Renal cortical epithelial cell (primary cell): ENCODE results near the gene CAMK2N2. TPM values are rescaled to one million over a fixed set of nuclear protein-coding genes. Genes with fewer than 3 reads are reported as not detected.
A peak's percentile ranks its signal among the peaks of the same experiment; 100 is the strongest.

Source experiments
- DNase-seq: peaks from one replicate; pipeline ENCODE4 v3.0.0-alpha.2; 2011; ENCODE audit warnings: low read depth
- total RNA-seq: library from RNA; depleted of rRNA; stranded (reverse); fragments of >200 nt; gene quantifications from 2 replicates; pipeline ENCODE4 v1.2.3, GENCODE V29; 2014

Gene CAMK2N2
- total RNA-seq, result 0.10 TPM in 1 of 2 replicates, not detected in the other

DNA sequence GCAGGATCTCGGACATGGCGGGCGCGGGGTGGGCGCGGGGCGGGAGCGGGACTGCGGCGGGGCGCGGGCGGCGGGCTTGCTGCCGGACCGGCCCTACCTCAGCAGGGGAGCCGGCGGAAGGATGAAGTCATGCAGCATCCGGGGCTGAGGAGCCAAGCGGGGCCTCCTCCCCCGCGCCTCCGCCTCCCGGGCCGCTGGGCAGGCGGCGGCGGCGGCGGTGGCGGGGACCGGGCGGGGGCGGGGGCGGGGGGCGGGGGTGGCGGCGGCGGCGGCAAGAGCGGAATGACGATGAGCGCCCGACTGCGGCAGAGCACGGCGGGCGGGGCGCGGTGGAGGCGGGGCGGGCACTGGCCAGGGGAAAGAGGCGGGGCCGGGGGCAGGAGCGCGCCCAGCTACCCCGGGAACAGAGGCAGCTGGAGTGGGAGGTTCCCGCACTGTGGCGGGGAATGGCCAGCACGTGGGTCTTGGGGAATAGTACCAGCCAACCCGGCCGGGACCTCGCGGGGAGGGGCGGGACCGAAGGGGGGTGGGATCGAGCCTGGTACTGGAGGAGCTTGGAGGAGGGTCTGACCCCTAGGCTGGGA, at the start of gene CAMK2N2:
Gene CAMK2N2 (minus strand): TSS at position 284 of the 584 bp plus-strand sequence. CDS start 268 bp downstream, at position 16.
- DNase-seq, result peak; percentile 31

DNA sequence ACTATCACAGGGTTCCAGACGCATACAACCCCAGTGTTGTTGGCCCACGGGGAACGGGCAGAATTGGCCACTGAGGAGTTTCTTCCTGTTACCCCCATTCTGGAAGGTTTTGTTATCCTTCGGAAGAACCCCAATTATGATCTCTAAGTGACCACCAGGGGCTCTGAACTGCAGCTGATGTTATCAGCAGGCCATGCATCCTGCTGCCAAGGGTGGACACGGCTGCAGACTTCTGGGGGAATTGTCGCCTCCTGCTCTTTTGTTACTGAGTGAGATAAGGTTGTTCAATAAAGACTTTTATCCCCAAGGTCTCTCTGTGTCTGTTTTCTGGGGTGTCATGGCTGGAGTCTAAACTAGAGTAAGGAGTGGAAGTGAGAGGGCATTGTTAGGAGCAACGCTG, 47.4 kb upstream of the CAMK2N2 start:
- no peak for DNase-seq

DNA sequence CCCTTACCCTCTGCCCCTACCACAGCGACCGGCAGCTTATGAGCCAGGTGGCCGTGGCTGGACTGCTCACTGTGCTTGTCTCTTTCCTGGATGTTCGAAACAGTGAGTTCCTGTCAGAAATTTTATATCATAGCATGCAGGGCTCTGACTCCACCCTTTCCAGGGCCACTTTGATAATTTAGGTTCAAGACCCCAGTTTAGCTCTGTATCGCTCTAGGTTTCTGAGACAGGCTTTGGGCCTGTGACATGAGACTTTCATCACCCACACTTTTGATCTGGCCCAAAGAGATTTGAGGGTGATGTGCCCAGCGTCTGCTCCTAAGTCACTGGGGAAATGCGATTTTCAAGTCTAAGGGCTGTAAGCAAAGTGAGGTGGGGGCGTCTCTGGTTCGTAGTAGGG, 46.6 kb upstream of the CAMK2N2 start:
- DNase-seq, result no peak

DNA sequence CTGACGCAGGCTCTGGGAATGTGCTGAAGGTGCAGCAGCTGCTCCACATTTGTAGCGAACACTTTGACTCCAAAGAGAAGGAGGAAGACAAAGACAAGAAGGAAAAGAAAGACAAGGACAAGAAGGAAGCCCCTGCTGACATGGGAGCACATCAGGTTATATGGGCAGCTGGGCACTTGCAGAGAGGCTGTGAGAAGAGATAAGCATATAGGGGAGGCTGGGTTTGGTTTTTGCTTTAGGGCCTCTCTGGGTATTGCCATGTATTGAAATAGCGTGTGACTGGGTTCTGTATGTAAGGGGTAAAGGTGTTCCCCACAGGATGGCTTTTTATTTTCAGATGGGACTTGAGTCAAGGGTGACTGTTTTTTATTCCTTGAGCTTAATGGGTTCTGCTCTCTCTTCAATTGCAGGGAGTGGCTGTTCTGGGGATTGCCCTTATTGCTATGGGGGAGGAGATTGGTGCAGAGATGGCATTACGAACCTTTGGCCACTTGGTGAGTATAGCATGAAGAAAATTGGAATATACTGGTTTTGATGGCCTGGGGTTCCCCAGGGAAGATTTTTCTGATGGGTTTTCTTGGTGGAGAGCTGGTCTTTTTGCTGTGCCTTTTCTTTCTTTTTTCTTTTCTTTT, 45.1 kb upstream of the CAMK2N2 start:
- no peak for DNase-seq

DNA sequence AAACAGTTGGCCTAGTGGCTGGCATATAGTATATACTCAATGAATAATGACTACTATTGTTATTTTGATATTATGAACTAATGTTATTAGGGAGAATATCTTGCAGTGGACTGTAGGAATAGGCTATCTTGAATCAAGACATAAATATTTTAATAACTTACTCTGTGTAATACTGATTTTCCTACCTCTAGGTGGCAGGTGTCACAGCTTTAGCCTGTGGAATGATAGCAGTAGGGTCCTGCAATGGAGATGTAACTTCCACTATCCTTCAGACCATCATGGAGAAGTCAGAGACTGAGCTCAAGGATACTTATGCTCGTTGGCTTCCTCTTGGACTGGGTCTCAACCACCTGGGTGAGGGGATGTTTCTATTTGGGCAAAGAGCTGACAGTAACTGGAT, 44.2 kb upstream of the CAMK2N2 start:
- no peak for DNase-seq

DNA sequence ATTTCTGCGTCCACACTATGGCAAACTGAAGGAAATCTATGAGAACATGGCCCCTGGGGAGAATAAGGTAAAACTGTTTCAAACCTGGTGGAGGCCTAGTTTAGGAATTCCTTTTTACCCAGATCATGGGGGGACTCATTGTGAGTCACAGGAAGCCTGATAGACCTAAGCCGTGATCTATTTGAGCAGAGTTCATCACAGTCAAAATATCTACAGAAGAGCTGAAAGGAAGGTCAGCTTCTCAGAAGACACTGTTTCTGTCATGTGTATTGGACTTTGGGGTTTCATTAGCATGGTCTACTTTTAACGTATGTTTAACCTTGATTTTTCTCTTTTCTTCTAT, 39.0 kb upstream of the CAMK2N2 start:
- no peak for DNase-seq

DNA sequence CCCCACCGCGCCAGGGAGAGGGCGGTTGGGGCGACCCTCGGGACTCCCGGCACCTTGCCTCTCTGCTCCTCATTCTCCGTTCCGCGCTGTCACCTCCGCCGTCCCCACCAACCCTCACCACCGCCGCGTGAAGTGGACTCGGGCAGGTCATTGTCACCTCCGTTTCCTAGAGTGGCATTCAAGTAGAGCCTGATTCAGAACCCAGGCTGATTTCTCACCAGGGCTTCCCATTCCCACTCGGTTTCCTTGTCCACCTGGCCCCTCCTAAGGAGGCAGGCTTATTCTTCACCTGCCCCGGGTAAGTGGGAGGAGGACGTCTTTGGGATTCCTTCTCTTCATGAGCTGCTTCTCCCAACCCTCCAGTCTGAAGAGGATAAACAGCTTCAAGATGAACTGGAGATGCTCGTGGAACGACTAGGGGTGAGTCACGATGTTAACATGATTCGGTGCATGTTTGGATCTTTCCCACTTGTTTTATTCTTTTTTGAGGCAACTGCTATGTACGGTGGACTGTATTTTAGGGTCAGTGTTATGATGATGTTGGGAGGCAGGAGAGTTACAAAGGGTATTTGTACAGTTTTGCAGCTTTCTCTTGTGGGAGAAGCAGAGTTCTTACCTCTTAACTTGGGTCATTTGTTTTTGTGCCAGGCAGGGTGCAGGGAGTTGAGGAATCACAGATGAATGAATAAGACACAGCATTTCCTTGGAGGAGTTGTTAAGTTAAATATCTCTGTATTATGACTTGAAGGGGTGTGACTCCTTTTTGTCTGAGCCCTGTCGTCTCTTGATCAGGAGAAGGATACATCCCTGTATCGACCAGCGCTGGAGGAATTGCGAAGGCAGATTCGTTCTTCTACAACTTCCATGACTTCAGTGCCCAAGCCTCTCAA, 38.4 kb upstream of the CAMK2N2 start:
- DNase-seq, result no peak

DNA sequence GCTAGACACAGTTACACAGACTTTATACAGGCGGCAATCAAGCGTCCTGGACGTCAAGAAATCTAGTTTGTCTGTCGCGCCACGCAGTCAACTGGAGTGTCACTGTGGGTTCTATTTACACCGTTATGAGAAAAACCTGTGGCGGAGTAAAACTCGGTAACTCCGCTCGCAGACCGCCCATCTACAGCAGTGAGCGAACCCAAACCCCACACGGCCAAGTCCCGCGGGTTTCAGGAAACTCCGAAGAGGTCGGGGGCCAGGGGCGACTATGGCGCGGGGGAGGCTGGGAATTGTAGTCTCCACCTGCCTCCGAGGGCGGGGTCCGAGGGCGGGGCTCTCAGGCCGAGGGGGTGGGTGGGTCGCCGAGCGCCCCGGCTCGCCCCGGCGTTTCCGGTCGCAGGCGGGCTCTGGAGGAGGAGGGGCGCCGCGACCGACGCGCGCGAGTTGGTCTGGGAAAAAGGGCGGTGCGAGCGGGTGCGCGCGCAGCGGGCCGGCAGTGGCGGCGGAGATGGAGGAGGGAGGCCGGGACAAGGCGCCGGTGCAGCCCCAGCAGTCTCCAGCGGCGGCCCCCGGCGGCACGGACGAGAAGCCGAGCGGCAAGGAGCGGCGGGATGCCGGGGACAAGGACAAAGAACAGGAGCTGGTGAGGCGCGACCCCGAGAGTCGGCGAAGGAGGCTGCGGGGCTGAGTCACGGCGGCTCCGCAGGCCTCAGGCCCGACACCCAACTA, 37.6 kb upstream of the CAMK2N2 start, which contains the start of gene PSMD2:
Gene PSMD2 (plus strand): TSS at position 483 of the 729 bp plus-strand sequence. CDS start 26 bp downstream, at position 509.
- DNase-seq, result peak; percentile 83

DNA sequence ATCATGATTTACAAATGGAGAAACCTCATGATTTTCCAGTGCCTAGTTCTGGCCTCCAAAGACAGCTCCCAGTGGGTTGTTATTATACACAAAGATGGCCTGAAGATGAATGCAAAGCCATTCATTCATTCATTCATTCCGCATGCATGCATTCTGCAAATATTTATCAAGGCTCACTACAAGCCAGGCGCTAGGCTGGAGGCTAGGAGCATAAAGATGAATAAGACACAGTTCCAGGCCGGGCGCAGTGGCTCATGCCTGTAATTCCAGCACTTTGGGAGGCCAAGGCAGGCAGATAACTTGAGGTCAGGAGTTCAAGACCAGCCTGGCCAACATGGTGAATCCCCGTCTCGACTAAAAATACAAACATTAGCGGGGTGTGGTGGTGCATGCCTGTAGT, 35.3 kb upstream of the CAMK2N2 start:
- no peak for DNase-seq

DNA sequence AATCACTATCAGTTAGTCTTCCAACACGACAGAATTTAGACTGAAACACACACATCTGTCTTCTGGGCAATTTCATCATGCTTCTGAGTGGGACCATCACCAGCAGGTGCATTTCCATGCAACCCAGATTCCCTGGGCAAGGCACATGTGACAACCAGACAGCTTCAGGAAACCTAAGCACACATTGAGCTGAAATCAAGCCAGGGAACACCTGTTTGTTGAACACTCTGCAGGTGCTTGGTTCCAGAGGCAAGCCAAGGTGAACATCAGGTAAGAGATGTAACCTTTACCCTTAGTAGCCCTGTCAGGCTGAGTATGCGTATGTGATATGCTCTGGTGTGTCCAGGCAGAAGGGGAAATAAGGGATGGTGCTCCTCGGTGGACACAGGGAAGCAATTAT, 34.4 kb upstream of the CAMK2N2 start:
- no peak for DNase-seq

DNA sequence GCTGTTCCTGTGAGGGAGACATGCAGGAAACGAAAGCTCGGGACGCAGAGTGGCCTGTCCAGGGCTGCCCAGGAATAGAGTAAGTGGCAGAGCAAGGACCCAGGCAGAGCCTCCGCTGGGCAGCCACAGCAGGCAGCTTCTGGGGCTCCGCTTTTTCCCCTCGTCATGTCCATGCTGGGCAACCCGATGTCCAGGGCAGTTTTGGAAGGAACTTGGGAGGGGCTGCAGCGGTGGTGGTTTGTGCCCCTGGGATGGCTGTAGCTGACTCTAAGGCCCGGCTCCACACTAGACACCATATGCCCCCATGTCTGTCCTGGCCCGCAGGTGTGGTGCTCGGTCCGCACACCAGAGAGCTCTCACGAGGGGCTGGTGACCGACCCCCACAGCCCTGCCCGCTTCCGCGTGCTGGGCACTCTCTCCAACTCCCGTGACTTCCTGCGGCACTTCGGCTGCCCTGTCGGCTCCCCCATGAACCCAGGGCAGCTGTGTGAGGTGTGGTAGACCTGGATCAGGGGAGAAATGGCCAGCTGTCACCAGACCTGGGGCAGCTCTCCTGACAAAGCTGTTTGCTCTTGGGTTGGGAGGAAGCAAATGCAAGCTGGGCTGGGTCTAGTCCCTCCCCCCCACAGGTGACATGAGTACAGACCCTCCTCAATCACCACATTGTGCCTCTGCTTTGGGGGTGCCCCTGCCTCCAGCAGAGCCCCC, 30.5 kb upstream of the CAMK2N2 start:
- no peak for DNase-seq

DNA sequence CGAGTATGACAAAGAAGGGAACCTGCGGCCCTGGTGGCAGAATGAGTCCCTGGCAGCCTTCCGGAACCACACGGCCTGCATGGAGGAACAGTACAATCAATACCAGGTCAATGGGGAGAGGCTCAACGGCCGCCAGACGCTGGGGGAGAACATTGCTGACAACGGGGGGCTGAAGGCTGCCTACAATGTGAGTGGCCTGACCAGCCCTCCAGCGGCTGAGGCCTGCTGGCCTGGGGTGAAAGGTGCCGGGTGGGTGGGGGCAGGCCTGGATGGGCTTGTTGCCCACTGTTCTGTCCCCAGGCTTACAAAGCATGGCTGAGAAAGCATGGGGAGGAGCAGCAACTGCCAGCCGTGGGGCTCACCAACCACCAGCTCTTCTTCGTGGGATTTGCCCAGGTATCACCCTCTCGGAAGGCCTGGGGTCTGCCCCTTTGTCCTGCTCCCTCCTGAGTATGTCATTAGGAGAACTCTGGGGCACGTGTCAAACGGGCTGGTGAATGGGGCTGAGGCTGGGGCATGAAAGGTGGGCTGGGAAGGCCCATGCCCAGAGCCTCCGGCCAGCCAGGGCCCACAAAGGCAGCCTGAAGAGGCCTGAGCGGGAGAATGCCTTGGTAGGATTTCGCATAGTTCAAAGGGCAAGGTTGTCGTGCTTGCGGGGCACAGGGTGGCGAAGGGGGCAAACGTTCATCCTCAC, 29.8 kb upstream of the CAMK2N2 start:
- DNase-seq, result no peak

DNA sequence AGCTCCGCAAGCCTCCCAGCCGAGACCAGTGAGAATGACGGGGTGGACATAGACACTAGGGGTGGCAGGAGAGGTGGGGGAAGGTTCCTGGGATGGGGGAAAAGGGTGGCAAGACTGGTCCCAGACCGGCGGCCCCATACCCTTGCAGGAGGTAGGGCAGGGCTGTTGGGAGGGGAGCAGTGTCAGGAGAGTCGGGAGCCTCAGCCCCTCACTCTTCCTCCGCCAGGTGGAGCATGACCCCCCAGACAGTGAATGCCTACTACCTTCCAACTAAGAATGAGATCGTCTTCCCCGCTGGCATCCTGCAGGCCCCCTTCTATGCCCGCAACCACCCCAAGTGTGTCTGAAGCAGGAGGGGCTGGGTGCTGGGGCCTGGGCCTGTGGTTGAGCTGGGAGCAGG, 29.0 kb upstream of the CAMK2N2 start:
- DNase-seq, result no peak

DNA sequence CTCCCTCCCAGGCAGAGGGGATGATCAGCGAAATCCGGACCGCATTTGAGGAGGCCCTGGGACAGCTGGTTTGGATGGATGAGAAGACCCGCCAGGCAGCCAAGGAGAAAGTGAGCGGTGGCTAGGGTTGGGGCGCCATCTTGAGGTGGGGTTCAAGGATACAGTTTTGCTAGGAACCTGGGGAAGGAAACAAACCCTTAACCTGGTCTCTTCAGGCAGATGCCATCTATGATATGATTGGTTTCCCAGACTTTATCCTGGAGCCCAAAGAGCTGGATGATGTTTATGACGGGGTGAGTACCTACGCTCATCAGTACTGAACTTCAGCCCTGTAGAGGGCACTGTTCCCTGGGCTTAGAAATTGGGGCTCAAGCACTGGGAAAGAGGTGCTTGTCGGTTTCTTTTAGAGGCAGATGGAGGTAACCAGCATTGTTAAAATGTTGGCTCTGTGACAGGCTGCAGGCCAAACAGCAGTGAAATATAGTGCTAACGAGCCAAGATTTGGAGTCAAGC, 28.1 kb upstream of the CAMK2N2 start:
- DNase-seq, result peak; percentile 26

DNA sequence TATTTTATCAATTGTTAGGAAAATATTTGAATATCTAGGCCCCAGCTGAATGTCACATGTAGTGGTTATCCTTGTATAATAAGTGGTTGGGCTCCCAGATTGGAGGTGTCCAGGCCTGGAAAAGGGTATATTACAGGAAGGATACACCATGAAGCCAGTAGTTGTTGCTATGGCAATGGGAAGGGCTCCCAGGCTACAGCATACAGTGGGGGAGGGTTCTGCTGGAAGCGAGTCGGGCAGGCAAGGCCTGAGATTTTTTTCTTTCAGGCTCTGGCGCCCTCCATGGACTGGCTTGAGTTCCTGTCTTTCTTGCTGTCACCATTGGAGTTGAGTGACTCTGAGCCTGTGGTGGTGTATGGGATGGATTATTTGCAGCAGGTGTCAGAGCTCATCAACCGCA, 23.3 kb upstream of the CAMK2N2 start:
- peak; percentile 62 for DNase-seq

DNA sequence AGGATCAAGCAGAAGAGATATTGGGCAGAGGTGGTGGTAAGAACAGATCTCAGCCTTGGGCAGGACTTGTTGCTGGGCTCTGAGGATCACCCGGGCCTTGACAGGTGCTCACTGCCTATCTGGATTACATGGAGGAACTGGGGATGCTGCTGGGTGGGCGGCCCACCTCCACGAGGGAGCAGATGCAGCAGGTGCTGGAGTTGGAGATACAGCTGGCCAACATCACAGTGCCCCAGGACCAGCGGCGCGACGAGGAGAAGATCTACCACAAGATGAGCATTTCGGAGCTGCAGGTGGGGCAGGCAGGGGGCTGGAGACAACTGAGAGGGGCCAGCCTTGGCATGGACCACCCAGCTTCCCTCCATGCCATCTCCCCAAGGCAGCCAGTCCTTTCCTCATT, 22.3 kb upstream of the CAMK2N2 start:
- DNase-seq, result no peak

DNA sequence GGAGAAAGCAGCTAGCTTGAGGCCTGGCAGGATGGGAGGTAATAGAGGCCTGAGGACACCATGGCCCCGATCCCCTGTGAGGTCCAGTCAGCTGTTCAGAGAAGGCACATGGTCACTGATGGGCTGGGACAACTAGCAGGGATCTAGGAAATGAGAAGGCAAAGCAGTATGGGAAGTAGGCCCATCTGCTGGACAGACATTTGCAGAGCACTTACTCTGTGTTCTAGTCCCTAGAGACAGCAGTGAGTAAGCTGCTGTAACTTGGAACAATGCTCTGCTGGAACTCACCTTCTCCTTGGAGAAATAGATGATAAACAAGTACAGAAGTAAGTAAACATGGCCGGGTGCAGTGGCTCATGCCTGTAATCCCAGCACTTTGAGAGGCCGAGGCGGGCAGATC, 21.6 kb upstream of the CAMK2N2 start:
- no peak for DNase-seq

DNA sequence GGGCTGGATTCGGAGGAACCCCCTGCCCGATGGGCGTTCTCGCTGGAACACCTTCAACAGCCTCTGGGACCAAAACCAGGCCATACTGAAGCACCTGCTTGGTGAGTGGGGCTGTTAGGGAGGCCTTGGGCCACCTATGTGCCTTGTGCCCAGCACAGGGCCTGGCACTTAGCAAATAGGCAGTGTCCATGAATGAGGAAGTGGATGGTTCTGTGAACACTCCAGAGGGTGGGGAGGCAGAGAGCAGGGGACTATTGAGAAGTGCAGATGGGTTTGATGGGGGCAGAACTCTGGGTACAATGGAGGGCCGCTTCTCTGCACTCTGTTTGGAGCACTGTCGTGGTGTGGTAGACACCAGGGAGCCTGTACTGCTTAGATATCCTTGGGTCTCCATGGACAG, 16.0 kb upstream of the CAMK2N2 start:
- no peak for DNase-seq

DNA sequence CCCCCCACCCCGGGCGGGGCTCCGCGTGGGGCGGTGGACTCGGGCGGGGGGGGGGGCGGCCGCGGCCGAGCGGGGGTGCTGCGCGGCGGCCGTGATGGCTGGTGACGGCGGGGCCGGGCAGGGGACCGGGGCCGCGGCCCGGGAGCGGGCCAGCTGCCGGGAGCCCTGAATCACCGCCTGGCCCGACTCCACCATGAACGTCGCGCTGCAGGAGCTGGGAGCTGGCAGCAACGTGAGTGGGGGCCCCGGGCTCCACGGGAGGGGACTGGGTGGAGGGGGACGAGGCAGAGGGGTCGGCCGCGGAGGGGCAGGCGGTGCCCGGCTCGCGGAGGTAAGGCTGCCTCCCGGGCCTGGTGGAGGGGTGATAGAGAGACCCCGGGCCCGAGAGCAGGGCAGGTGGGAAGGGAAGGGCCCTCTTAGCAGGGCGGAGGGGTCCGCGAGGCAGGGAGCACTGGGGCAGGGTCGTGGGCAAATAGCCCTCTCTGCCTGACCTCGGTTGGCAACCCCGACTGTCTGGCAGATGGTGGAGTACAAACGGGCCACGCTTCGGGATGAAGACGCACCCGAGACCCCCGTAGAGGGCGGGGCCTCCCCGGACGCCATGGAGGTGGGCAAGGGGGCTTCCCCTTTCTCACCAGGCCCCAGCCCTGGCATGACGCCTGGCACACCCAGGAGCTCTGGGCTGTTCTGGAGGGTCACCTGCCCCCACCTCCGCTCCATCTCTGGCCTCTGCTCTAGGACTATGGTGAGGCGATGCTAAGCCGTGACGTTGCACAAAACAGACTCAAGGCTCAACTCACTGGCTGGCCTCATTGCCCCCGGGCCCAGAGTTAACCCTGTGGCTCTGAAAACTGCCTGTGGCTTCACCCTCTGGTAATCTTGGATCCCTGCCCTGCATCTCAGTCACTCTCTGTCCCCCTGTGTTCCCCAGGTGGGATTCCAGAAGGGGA, 14.9 kb upstream of the CAMK2N2 start, which contains the start of gene ECE2:
Gene ECE2 (plus strand): TSS at position 62 of the 950 bp plus-strand sequence. CDS start 132 bp downstream, at position 194.
- no peak for DNase-seq

DNA sequence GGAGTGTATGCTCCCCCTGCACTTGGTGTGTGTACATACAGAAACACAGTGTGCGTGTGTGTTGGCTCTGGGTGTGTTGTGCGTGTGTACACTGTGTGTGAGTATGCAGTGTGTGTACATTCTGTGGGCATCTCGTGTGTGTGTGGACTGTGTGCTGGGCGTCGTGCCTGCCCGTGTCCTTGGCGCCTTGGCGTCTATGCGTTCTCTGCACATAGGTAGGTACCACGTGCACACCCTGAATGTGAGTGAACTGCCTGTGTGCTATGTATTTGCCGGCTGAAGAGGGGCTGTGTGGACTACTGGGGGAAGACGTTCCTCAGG, 14.0 kb upstream of the CAMK2N2 start:
- DNase-seq, result no peak
